GM19025 (cell line): Measurements from ENCODE around the gene MROH2A.
"Not testable (repeated sequence)": the region's sequence is repeated elsewhere in the genome, so short reads cannot be mapped to it uniquely, and the experiment has no call there.

Experiments used
- ATAC-seq: cut with Tn5 transposase; IDR thresholded peaks from one replicate; pipeline ENCODE4 v1.9.1; 2021; ENCODE audit warnings: mild to moderate bottlenecking, low read depth, moderate library complexity; ENCODE audit not compliant: unreplicated experiment

MROH2A gene

GRCh38 chr2:233778030-233778429 is at the start of gene MROH2A:
MROH2A (plus strand) TSS chr2:233778330; CDS start chr2:233779359, 1,029 bp downstream.
- ATAC-seq = no peak

- ATAC-seq = no peak
Measured at GRCh38 chr2:233728723-233729301, 49.3 kb upstream of the MROH2A start, which contains the start of gene UGT1A3. UGT1A3 (plus strand) TSS chr2:233729042; CDS start chr2:233729127, 85 bp downstream.

- ATAC-seq = not testable (repeated sequence)
Measured at GRCh38 chr2:233736868-233737653, 41.1 kb upstream of the MROH2A start.

GRCh38 chr2:233740870-233741269 is 37.3 kb upstream of the MROH2A start:
- ATAC-seq = no peak

GRCh38 chr2:233743464-233744259 is 34.5 kb upstream of the MROH2A start:
- ATAC-seq = no peak

- ATAC-seq = no peak
Measured at GRCh38 chr2:233745073-233745755, 32.9 kb upstream of the MROH2A start.

GRCh38 chr2:233745838-233746237 is 32.3 kb upstream of the MROH2A start:
- ATAC-seq = not testable (repeated sequence)

- no peak for ATAC-seq
Measured at GRCh38 chr2:233746475-233747282, 31.5 kb upstream of the MROH2A start.

- ATAC-seq = no peak
Measured at GRCh38 chr2:233747283-233747544, 30.9 kb upstream of the MROH2A start.

- not testable (repeated sequence) for ATAC-seq
Measured at GRCh38 chr2:233750689-233751088, 27.4 kb upstream of the MROH2A start.

- not testable (repeated sequence) for ATAC-seq
Measured at GRCh38 chr2:233751212-233752009, 26.7 kb upstream of the MROH2A start.

GRCh38 chr2:233754872-233755611 is 23.1 kb upstream of the MROH2A start:
- ATAC-seq = no peak

GRCh38 chr2:233756429-233757081 is 21.6 kb upstream of the MROH2A start:
- ATAC-seq = no peak

GRCh38 chr2:233758141-233758540 is 20.0 kb upstream of the MROH2A start:
- no peak for ATAC-seq

- no peak for ATAC-seq
Measured at GRCh38 chr2:233758849-233759248, 19.3 kb upstream of the MROH2A start.

- ATAC-seq = no peak
Measured at GRCh38 chr2:233760043-233760442, 18.1 kb upstream of the MROH2A start, which contains the start of gene UGT1A1. UGT1A1 (plus strand) TSS chr2:233760270; CDS start chr2:233760288, 18 bp downstream.

- ATAC-seq = no peak
Measured at GRCh38 chr2:233761040-233761769, 16.9 kb upstream of the MROH2A start.
